ENCODE data around the gene SH3D21.

The SH3D21 gene

GRCh38 chr1:36354486-36354885, 48.3 kb downstream of the SH3D21 start:
- no peaks in the 10 kb centered on the region for H3K9me3 ChIP-seq (ENCODE audit: control insufficient read depth in 1 of 2, low read length in 2 of 2)
- no peaks in the 10 kb centered on the region for H3K27me3 ChIP-seq (ENCODE audit: control insufficient read depth in 1 of 2, insufficient read depth in 2 of 2, low read length in 2 of 2)
- peaks cover 5 to 26% of the 10 kb centered on the region in 2 donors for H3K4me1 ChIP-seq (ENCODE audit: control insufficient read depth in 1 of 2, insufficient read depth in 2 of 2, low read length in 2 of 2)
- no peak overlapping the region for H3K4me3 ChIP-seq (ENCODE audit: low read depth in 1 of 2, low read length in 2 of 2)
- no peak overlapping the region for H3K9ac ChIP-seq (ENCODE audit: low read depth in 1 of 2, low read length in 2 of 2)
- peaks cover 39 to 71% of the 10 kb centered on the region in 2 donors for H3K36me3 ChIP-seq (ENCODE audit: control insufficient read depth in 1 of 2, insufficient read depth in 2 of 2, low read length in 2 of 2)
- H3K27ac ChIP-seq (ENCODE audit: low read depth, low read length): no peak overlapping the region

GRCh38 chr1:36355811-36356210, 49.6 kb downstream of the SH3D21 start:
- H3K36me3 ChIP-seq (ENCODE audit: control insufficient read depth in 1 of 2, insufficient read depth in 2 of 2, low read length in 2 of 2): peaks cover 35 to 72% of the 10 kb centered on the region in 2 donors
- no peak overlapping the region for H3K27ac ChIP-seq (ENCODE audit: low read depth, low read length)
- H3K9ac ChIP-seq (ENCODE audit: low read depth in 1 of 2, low read length in 2 of 2): no peak overlapping the region
- no peaks in the 10 kb centered on the region for H3K9me3 ChIP-seq (ENCODE audit: control insufficient read depth in 1 of 2, low read length in 2 of 2)
- peaks cover 5 to 19% of the 10 kb centered on the region in 2 donors for H3K4me1 ChIP-seq (ENCODE audit: control insufficient read depth in 1 of 2, insufficient read depth in 2 of 2, low read length in 2 of 2)
- no peaks in the 10 kb centered on the region for H3K27me3 ChIP-seq (ENCODE audit: control insufficient read depth in 1 of 2, insufficient read depth in 2 of 2, low read length in 2 of 2)
- no peak overlapping the region for H3K4me3 ChIP-seq (ENCODE audit: low read depth in 1 of 2, low read length in 2 of 2)

GRCh38 chr1:36358514-36359084, 52.4 kb downstream of the SH3D21 start:
- Histone ChIP-seq H3K9ac (ENCODE audit: low read depth in 1 of 2, low read length in 2 of 2) (no peak overlapping the region), H3K4me1 (ENCODE audit: control insufficient read depth in 1 of 2, insufficient read depth in 2 of 2, low read length in 2 of 2) (no peaks in the 10 kb centered on the region), H3K4me3 (ENCODE audit: low read depth in 1 of 2, low read length in 2 of 2) (no peak overlapping the region), H3K9me3 (ENCODE audit: control insufficient read depth in 1 of 2, low read length in 2 of 2) (no peaks in the 10 kb centered on the region), H3K27me3 (ENCODE audit: control insufficient read depth in 1 of 2, insufficient read depth in 2 of 2, low read length in 2 of 2) (no peaks in the 10 kb centered on the region), H3K36me3 (ENCODE audit: control insufficient read depth in 1 of 2, insufficient read depth in 2 of 2, low read length in 2 of 2) (peaks cover 34 to 74% of the 10 kb centered on the region in 2 donors), H3K27ac (ENCODE audit: low read depth, low read length) (no peak overlapping the region)

DNA sequence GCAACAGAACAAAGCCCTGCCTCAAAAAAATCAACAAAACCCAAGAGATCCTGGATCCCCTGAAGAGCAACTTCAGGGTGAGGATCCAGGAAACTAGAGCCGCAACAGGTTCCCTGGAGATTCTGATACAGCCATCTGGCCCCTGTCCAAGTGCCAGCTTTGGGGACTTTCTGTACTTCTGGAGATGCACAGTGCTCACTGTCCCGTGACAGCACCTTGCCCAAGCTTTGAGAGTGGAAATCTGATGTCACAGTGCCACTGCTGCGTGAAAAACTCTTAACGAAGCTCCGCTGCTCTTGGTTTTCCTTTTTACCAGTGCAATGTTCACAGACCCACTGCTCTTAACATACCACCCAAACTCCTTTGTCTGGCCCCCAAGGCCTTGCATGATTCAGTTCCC, 53.2 kb downstream of the SH3D21 start:
- Histone ChIP-seq H3K27me3 (ENCODE audit: control insufficient read depth in 1 of 2, insufficient read depth in 2 of 2, low read length in 2 of 2) (no peaks in the 10 kb centered on the region), H3K36me3 (ENCODE audit: control insufficient read depth in 1 of 2, insufficient read depth in 2 of 2, low read length in 2 of 2) (peaks cover 29 to 68% of the 10 kb centered on the region in 2 donors), H3K4me1 (ENCODE audit: control insufficient read depth in 1 of 2, insufficient read depth in 2 of 2, low read length in 2 of 2) (no peaks in the 10 kb centered on the region), H3K9ac (ENCODE audit: low read depth in 1 of 2, low read length in 2 of 2) (no peak overlapping the region), H3K9me3 (ENCODE audit: control insufficient read depth in 1 of 2, low read length in 2 of 2) (no peaks in the 10 kb centered on the region), H3K4me3 (ENCODE audit: low read depth in 1 of 2, low read length in 2 of 2) (no peak overlapping the region), H3K27ac (ENCODE audit: low read depth, low read length) (no peak overlapping the region)

GRCh38 chr1:36359911-36360550, 53.9 kb downstream of the SH3D21 start:
- Histone ChIP-seq H3K36me3 (ENCODE audit: control insufficient read depth in 1 of 2, insufficient read depth in 2 of 2, low read length in 2 of 2) (peaks cover 26 to 62% of the 10 kb centered on the region in 2 donors), H3K27ac (ENCODE audit: low read depth, low read length) (peak overlapping the region; percentile 13), H3K4me1 (ENCODE audit: control insufficient read depth in 1 of 2, insufficient read depth in 2 of 2, low read length in 2 of 2) (no peaks in the 10 kb centered on the region), H3K9me3 (ENCODE audit: control insufficient read depth in 1 of 2, low read length in 2 of 2) (no peaks in the 10 kb centered on the region), H3K4me3 (ENCODE audit: low read depth in 1 of 2, low read length in 2 of 2) (no peak overlapping the region), H3K27me3 (ENCODE audit: control insufficient read depth in 1 of 2, insufficient read depth in 2 of 2, low read length in 2 of 2) (no peaks in the 10 kb centered on the region), H3K9ac (ENCODE audit: low read depth in 1 of 2, low read length in 2 of 2) (no peak overlapping the region)

GRCh38 chr1:36365381-36365780, 59.2 kb downstream of the SH3D21 start:
- H3K9ac ChIP-seq (ENCODE audit: low read depth in 1 of 2, low read length in 2 of 2): no peak overlapping the region
- no peaks in the 10 kb centered on the region for H3K27me3 ChIP-seq (ENCODE audit: control insufficient read depth in 1 of 2, insufficient read depth in 2 of 2, low read length in 2 of 2)
- no peak overlapping the region for H3K4me3 ChIP-seq (ENCODE audit: low read depth in 1 of 2, low read length in 2 of 2)
- peaks cover 5 to 17% of the 10 kb centered on the region in 2 donors for H3K4me1 ChIP-seq (ENCODE audit: control insufficient read depth in 1 of 2, insufficient read depth in 2 of 2, low read length in 2 of 2)
- H3K9me3 ChIP-seq (ENCODE audit: control insufficient read depth in 1 of 2, low read length in 2 of 2): no peaks in the 10 kb centered on the region
- H3K27ac ChIP-seq (ENCODE audit: low read depth, low read length): no peak overlapping the region
- peaks cover 6 to 43% of the 10 kb centered on the region in 2 donors for H3K36me3 ChIP-seq (ENCODE audit: control insufficient read depth in 1 of 2, insufficient read depth in 2 of 2, low read length in 2 of 2)

DNA sequence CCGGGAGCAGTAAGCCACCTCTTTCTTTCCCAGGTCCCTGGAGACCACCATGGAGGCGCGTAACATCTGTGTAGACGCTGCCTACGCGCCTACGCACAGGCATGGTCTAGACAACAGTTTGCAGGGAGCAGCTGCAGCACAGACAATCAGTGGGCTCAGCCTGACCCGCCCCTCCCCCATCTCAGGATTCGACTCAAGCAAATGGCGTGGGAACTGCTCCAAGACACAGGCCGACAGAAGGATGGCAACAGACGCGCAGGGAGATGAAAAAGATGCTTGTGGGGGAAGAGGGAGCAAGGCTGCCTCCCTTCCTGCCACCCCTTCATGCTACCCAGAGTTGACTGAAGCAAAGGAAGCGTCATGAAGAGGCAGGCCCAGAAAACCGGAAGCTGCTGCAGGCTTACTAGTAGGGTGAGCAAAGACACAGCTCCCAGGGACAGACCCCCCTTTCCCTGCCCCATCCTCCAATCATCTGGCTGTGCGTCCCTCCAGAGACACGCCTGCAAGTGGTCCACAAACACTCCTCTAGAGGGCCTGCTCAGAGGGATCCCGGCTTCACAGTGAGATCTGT, 60.0 kb downstream of the SH3D21 start:
- peaks cover under 1 to 36% of the 10 kb centered on the region in 2 donors for H3K36me3 ChIP-seq (ENCODE audit: control insufficient read depth in 1 of 2, insufficient read depth in 2 of 2, low read length in 2 of 2)
- no peaks in the 10 kb centered on the region for H3K9me3 ChIP-seq (ENCODE audit: control insufficient read depth in 1 of 2, low read length in 2 of 2)
- no peak overlapping the region for H3K27ac ChIP-seq (ENCODE audit: low read depth, low read length)
- no peak overlapping the region for H3K9ac ChIP-seq (ENCODE audit: low read depth in 1 of 2, low read length in 2 of 2)
- no peaks in the 10 kb centered on the region for H3K27me3 ChIP-seq (ENCODE audit: control insufficient read depth in 1 of 2, insufficient read depth in 2 of 2, low read length in 2 of 2)
- H3K4me3 ChIP-seq (ENCODE audit: low read depth in 1 of 2, low read length in 2 of 2): peak overlapping the region in 1 of 2 donors; percentile 24
- peaks cover 5 to 17% of the 10 kb centered on the region in 2 donors for H3K4me1 ChIP-seq (ENCODE audit: control insufficient read depth in 1 of 2, insufficient read depth in 2 of 2, low read length in 2 of 2)

- no peaks in the 10 kb centered on the region for H3K9me3 ChIP-seq (ENCODE audit: control insufficient read depth in 1 of 2, low read length in 2 of 2)
- no peak overlapping the region for H3K27ac ChIP-seq (ENCODE audit: low read depth, low read length)
- no peak overlapping the region for H3K9ac ChIP-seq (ENCODE audit: low read depth in 1 of 2, low read length in 2 of 2)
- H3K4me1 ChIP-seq (ENCODE audit: control insufficient read depth in 1 of 2, insufficient read depth in 2 of 2, low read length in 2 of 2): peaks cover 5 to 17% of the 10 kb centered on the region in 2 donors
- H3K27me3 ChIP-seq (ENCODE audit: control insufficient read depth in 1 of 2, insufficient read depth in 2 of 2, low read length in 2 of 2): no peaks in the 10 kb centered on the region
- no peak overlapping the region for H3K4me3 ChIP-seq (ENCODE audit: low read depth in 1 of 2, low read length in 2 of 2)
- H3K36me3 ChIP-seq (ENCODE audit: control insufficient read depth in 1 of 2, insufficient read depth in 2 of 2, low read length in 2 of 2): peaks cover 0 to 29% of the 10 kb centered on the region in 2 donors
Measured at GRCh38 chr1:36367066-36367465, 60.9 kb downstream of the SH3D21 start.

DNA sequence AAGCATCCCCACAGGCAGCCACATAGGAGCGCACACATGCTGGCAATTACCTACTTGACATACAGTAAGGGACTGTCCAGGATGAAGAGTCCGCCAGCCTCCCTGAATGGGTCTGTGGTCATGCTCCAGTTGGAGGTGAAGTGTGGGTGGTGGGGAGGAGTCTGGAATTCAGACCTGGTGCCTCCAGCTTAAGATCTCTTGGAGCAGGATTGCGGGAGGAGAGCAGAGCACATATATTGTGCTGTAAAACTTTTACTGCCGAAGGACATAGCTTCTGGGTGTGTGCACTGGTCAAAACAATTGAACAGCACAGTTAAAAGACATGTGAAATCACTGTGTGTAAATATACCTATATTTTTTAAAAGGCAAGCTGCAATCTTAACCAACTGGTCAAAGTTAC, 61.6 kb downstream of the SH3D21 start:
- Histone ChIP-seq H3K9ac (ENCODE audit: low read depth in 1 of 2, low read length in 2 of 2) (no peak overlapping the region), H3K27ac (ENCODE audit: low read depth, low read length) (no peak overlapping the region), H3K36me3 (ENCODE audit: control insufficient read depth in 1 of 2, insufficient read depth in 2 of 2, low read length in 2 of 2) (peaks cover 0 to 22% of the 10 kb centered on the region in 2 donors), H3K9me3 (ENCODE audit: control insufficient read depth in 1 of 2, low read length in 2 of 2) (no peaks in the 10 kb centered on the region), H3K4me1 (ENCODE audit: control insufficient read depth in 1 of 2, insufficient read depth in 2 of 2, low read length in 2 of 2) (peaks cover 6 to 19% of the 10 kb centered on the region in 2 donors), H3K4me3 (ENCODE audit: low read depth in 1 of 2, low read length in 2 of 2) (no peak overlapping the region), H3K27me3 (ENCODE audit: control insufficient read depth in 1 of 2, insufficient read depth in 2 of 2, low read length in 2 of 2) (no peaks in the 10 kb centered on the region)

- no peaks in the 10 kb centered on the region for H3K9me3 ChIP-seq (ENCODE audit: control insufficient read depth in 1 of 2, low read length in 2 of 2)
- no peak overlapping the region for H3K4me3 ChIP-seq (ENCODE audit: low read depth in 1 of 2, low read length in 2 of 2)
- H3K27me3 ChIP-seq (ENCODE audit: control insufficient read depth in 1 of 2, insufficient read depth in 2 of 2, low read length in 2 of 2): no peaks in the 10 kb centered on the region
- H3K9ac ChIP-seq (ENCODE audit: low read depth in 1 of 2, low read length in 2 of 2): no peak overlapping the region
- peaks cover 21 to 34% of the 10 kb centered on the region in 2 donors for H3K4me1 ChIP-seq (ENCODE audit: control insufficient read depth in 1 of 2, insufficient read depth in 2 of 2, low read length in 2 of 2)
- H3K27ac ChIP-seq (ENCODE audit: low read depth, low read length): no peak overlapping the region
- peaks cover 0 to 17% of the 10 kb centered on the region in 2 donors for H3K36me3 ChIP-seq (ENCODE audit: control insufficient read depth in 1 of 2, insufficient read depth in 2 of 2, low read length in 2 of 2)
Measured at GRCh38 chr1:36369061-36369861, 63.1 kb downstream of the SH3D21 start.
